NT2/D1 (cell line): ENCODE data around the gene UPK3A.
"Not testable (repeated sequence)": the region's sequence is repeated elsewhere in the genome, so short reads cannot be mapped to it uniquely, and the experiment has no call there.

Experiments
- DNase-seq: peaks from one replicate; pipeline ENCODE4 v3.0.0-alpha.2; 2011; ENCODE audit warnings: low read depth, low spot score
- H3K27me3 ChIP-seq: 2 replicates; pipeline ENCODE4 v1.6.0; 2011; ENCODE audit warnings: mild to moderate bottlenecking; ENCODE audit not compliant: insufficient read length, insufficient read depth
- H3K36me3 ChIP-seq: 2 replicates; pipeline ENCODE4 v1.6.1; 2011; ENCODE audit warnings: mild to moderate bottlenecking, low read length, mixed read lengths; ENCODE audit not compliant: insufficient read depth, insufficient read length
- H3K4me1 ChIP-seq: 2 replicates; pipeline ENCODE4 v1.5.1; 2011; ENCODE audit not compliant: insufficient read depth, insufficient read length
- H3K4me3 ChIP-seq: 2 replicates; pipeline ENCODE4 v1.5.1; 2011; ENCODE audit warnings: low read depth; ENCODE audit not compliant: insufficient read length
- H3K9ac ChIP-seq: 2 replicates; pipeline ENCODE4 v1.6.0; 2011; ENCODE audit warnings: low read depth; ENCODE audit not compliant: insufficient read length
- H3K9me3 ChIP-seq: 2 replicates; pipeline ENCODE4 v1.5.1; 2011; ENCODE audit warnings: mild to moderate bottlenecking, low read length; ENCODE audit not compliant: insufficient read depth
- SUZ12 ChIP-seq: IDR thresholded peaks from 2 replicates; pipeline ENCODE4 v1.6.1; 2011; ENCODE audit not compliant: insufficient read length, insufficient read depth; ENCODE audit errors: extremely low read depth
- YY1 ChIP-seq: IDR thresholded peaks from 2 replicates; pipeline ENCODE4 v1.6.1; 2011; ENCODE audit not compliant: insufficient read length, insufficient read depth
- ZNF274 ChIP-seq: IDR thresholded peaks from 2 replicates; pipeline ENCODE4 v1.6.1; 2011; ENCODE audit warnings: mild to moderate bottlenecking, low read depth, low read length

Gene UPK3A

GRCh38 chr22:45320357-45320976 lies 35.7 kb downstream of the UPK3A start:
- Histone ChIP-seq H3K36me3 (peaks cover 27% of the 10 kb centered on the region), H3K9ac (no peak overlapping the region), H3K9me3 (no peaks in the 10 kb centered on the region), H3K4me1 (no peaks in the 10 kb centered on the region), H3K4me3 (no peak overlapping the region), H3K27me3 (no peaks in the 10 kb centered on the region)
- DNase-seq = no peak
- TF ChIP-seq ZNF274 = no peak
- TF ChIP-seq SUZ12 = no peak
- no peak for TF ChIP-seq YY1

GRCh38 chr22:45321827-45322226 lies 37.1 kb downstream of the UPK3A start:
- H3K9ac ChIP-seq = no peak overlapping the region
- DNase-seq = no peak
- no peaks in the 10 kb centered on the region for H3K27me3 ChIP-seq
- H3K4me3 ChIP-seq = no peak overlapping the region
- no peaks in the 10 kb centered on the region for H3K4me1 ChIP-seq
- no peak for TF ChIP-seq YY1
- no peaks in the 10 kb centered on the region for H3K9me3 ChIP-seq
- H3K36me3 ChIP-seq = peaks cover 33% of the 10 kb centered on the region

GRCh38 chr22:45322873-45323525 lies 38.2 kb downstream of the UPK3A start:
- no peaks in the 10 kb centered on the region for H3K4me1 ChIP-seq
- H3K27me3 ChIP-seq = no peaks in the 10 kb centered on the region
- TF ChIP-seq SUZ12 (no peak), ZNF274 (no peak), YY1 (no peak)
- no peak overlapping the region for H3K4me3 ChIP-seq
- DNase-seq = no peak
- H3K9ac ChIP-seq = no peak overlapping the region
- no peaks in the 10 kb centered on the region for H3K9me3 ChIP-seq
- H3K36me3 ChIP-seq = peaks cover 41% of the 10 kb centered on the region

GRCh38 chr22:45323695-45324094 lies 38.9 kb downstream of the UPK3A start:
- Histone ChIP-seq H3K9ac (no peak overlapping the region), H3K27me3 (no peaks in the 10 kb centered on the region), H3K36me3 (peaks cover 44% of the 10 kb centered on the region), H3K9me3 (no peaks in the 10 kb centered on the region), H3K4me1 (no peaks in the 10 kb centered on the region), H3K4me3 (no peak overlapping the region)
- no peak for TF ChIP-seq YY1
- TF ChIP-seq ZNF274 = no peak
- TF ChIP-seq SUZ12 = no peak
- no peak for DNase-seq

DNA sequence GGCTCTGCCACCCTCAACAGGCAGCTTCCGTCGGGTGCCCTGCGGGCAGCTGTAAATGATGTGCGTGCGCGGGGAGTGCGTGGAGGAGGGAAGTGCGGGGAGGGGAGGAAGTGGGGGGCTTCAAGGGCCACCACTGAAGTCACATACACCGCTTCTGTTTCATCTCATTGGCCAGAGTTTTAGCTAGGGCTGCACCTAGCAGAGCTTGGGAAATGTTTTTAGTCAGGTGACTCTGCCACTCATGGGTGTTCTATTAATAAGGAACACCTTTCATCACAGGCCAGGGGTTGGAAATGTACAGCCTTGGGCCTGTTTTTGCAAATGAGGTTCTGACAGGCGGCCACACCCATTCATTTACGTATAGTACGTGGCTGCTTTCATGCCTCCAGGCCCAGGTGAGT lies 39.6 kb downstream of the UPK3A start:
- H3K4me1 ChIP-seq = no peaks in the 10 kb centered on the region
- H3K9me3 ChIP-seq = no peaks in the 10 kb centered on the region
- TF ChIP-seq ZNF274 (no peak), SUZ12 (no peak), YY1 (no peak)
- H3K27me3 ChIP-seq = no peaks in the 10 kb centered on the region
- peaks cover 47% of the 10 kb centered on the region for H3K36me3 ChIP-seq
- no peak overlapping the region for H3K9ac ChIP-seq
- H3K4me3 ChIP-seq = no peak overlapping the region
- DNase-seq = no peak

- H3K9ac ChIP-seq, H3K4me3 ChIP-seq, H3K9me3 ChIP-seq, DNase-seq, H3K4me1 ChIP-seq, H3K27me3 ChIP-seq: not testable (repeated sequence)
- peaks cover 60% of the 10 kb centered on the region for H3K36me3 ChIP-seq
Measured at GRCh38 chr22:45328261-45328660, 43.5 kb downstream of the UPK3A start.

DNA sequence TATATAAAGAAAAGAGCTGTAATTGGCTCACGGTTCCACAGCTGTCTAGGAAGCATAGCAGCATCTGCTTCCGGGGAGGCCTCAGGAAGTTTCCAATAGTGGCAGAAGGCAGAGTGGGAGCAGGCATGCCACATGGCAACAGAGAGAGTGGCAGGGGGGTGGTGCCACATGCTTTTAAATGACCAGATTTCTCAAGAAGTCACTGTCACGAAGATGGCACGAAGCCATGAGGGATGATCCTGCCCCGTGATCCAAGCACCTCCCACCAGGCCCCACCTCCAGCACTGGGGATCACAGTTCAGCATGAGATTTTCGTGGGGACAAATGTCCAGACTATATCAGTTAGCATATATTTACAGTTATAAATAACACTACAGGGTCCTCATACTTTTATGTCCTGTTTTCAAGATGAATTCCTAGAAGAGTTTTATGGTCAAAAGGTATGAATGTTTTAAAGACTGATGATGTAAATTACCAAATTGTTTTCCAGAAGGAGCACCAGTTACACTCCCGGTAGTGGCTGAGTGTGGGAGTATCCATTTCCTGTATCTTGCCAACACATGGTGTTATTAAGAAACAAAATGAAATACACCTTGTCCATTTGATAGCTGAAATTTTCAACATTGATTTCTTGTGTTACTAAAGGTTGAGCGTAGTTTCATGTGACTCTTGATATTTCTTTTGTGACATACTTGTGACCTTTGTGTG lies 44.2 kb downstream of the UPK3A start:
- TF ChIP-seq ZNF274 = no peak
- no peak for TF ChIP-seq YY1
- no peak for TF ChIP-seq SUZ12
- Histone ChIP-seq H3K27me3 (no peaks in the 10 kb centered on the region), H3K9ac (no peak overlapping the region), H3K9me3 (no peaks in the 10 kb centered on the region), H3K4me1 (no peaks in the 10 kb centered on the region), H3K4me3 (no peak overlapping the region), H3K36me3 (peaks cover 53% of the 10 kb centered on the region)
- no peak for DNase-seq

DNA sequence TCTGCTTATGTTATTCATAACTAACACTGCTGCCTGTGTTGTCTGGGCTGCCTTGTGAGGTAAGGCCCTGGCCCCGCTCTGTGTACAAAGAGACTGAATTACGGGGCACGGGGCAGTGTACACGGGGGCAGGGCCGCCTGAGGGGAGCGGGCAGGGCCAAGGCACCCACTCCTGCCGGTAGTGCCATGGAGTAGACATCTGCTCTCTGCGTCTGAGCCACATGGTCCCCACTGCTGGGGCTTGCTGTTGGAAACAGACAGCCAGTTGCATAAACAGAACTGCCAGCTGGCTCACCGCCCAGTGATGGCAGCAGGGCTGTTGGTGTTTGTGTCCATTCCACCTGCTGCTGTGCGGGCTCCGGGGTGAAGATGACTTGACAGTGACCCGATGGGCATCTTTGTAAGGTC lies 44.8 kb downstream of the UPK3A start:
- no peaks in the 10 kb centered on the region for H3K27me3 ChIP-seq
- no peak overlapping the region for H3K9ac ChIP-seq
- H3K4me3 ChIP-seq = no peak overlapping the region
- no peaks in the 10 kb centered on the region for H3K4me1 ChIP-seq
- no peak for DNase-seq
- H3K9me3 ChIP-seq = no peaks in the 10 kb centered on the region
- H3K36me3 ChIP-seq = peaks cover 53% of the 10 kb centered on the region
- TF ChIP-seq ZNF274 (no peak), YY1 (no peak), SUZ12 (no peak)
